GM18951 (cell line): ENCODE data around the gene IPO11.

ENCODE experiments used
- POLR2A ChIP-seq: IDR thresholded peaks from 4 replicates; pipeline ENCODE4 v1.6.1; 2011; ENCODE audit warnings: mild to moderate bottlenecking; ENCODE audit not compliant: insufficient read length, insufficient read depth; ENCODE audit errors: extremely low read depth
- in situ Hi-C: fragments of 300-500 bp; cut with MboI; formaldehyde crosslinking; loops from one replicate; pipeline ENCODE4 v1.12.0; 2022; ENCODE audit warnings: low sequenced_read_pairs, mixed read lengths, inconsistent platforms; ENCODE audit not compliant: unreplicated experiment

The IPO11 gene

DNA sequence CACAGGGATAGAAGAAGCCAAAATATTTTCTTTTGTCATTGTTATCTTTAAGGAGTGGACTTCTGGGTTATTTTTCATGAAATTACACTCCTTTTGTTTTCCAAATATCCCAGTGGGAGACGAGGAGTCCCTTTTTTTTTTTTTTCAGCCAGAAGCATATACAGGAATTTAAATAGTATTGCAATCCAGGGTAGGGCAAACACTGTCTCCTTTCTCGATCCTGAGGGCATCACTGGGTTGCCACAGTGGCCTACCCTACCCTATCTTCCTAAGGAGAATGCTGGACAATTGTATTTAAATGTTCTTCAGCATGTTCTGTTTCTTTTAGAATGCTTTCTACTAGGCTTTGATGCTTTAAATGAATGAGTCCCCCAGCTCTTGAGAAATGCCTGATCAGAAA is 214.0 kb downstream of the IPO11 start:
- in situ Hi-C loops = no loop called here
- no peak for TF ChIP-seq POLR2A

DNA sequence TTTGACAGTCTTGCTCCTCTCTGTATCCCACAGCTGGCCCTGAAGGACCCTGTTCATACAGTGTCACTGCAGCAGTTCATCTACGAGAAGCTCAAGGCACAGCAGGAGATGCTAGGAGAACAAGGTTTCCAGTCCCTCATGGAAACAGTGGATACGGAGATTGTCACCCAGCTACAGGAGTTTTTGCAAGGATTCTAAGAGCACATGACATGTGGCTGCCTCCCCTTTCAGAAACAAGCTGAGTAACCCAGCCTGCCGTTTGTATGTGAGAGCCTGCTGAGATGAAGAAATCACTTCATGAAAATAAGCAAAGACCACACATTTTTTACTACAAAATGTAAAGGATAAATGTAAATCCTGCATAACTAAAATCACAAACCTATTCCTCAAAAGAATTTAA is 214.6 kb downstream of the IPO11 start:
- TF ChIP-seq POLR2A = no peak
- in situ Hi-C loops = no loop called here

DNA sequence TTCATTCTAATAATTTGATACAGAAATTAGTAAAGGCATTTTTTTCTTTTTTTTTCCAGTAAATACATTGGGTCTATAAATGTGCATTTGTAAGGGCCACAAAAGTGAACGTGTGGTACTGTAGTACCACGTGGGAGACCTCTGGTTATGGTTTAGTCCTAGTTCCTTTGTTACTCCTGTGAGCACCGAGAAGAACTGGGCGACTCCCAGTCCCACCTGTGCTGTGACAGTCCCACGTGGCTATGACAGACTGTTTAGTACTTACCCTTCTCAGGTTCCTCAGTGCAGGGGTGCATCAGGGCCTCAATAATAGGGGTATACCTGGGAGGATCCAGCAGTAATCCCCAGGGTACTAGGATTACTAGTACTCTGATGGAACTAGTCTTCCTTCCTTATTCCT is 215.3 kb downstream of the IPO11 start:
- no peak for TF ChIP-seq POLR2A
- in situ Hi-C loops = no loop called here

DNA sequence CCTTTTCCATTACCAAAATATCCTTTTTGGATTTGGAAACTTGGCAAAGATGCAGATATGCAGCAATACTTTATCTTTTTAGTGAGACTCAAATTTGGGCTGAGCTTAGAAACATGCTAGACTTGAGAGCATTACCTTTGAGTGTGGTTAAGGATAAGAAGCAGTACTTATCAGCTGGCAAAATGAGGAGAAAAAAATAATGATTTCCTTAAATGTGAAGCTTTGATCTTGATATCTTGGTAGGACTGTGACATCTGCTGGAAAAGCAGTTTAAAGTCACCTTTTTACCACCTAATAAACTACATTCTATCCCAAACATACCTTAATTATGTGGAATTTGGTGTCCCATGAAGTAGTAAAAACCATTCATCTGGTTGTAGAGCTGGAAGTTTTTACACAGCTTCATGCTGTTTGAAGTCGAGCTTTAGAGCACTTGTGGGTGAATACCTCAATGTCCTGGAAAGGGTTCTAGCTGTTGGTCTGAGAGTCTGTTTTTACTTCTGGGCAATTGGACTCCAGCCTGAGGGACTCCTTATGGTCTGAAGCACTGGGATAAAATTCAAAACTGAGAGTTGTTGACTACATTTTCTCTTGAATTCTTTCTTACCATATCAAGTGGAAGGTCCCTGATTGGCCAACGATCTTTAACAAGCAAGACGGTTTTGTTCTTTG is 219.5 kb downstream of the IPO11 start:
- TF ChIP-seq POLR2A = no peak
- in situ Hi-C loops = no loop called here

DNA sequence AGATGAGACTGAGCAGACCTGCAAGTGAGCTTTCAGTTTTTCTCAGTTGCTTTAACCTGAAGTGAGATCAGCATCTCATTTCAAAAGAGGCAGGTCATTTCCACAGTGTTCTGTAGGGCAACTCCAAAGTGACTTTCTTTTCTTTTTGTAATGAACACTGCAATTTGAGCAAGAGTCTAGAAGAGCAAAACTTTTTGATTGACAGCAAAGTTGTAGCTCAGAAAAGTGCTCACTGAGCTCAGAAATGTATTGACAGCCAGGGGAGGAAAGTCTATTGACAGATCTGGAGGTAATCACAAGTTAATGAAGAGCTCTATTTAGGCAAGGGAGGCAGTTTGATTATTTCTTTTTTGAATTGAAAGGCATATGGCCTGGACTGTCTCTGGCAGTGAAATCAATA is 220.7 kb downstream of the IPO11 start:
- no peak for TF ChIP-seq POLR2A
- in situ Hi-C loops = no loop called here

DNA sequence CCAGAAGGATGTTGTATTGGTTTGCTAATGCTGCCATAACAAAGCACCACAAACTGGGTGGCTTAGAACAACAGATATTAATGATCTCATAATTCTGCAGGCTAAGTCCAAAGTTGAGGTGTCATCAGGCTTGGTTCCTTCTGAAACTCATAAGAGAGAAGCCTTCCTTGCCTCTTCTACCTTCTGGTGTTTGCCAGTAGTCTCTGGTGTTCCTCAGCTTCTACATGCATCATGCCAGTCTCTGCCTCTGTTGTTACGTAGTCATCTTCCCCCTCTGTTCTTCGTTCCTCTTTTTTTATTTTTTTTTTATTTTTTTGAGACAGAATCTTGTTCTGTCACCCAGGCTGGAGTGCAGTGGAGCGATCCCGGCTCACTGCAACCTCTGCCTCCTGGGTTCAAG is 227.9 kb downstream of the IPO11 start:
- TF ChIP-seq POLR2A = no peak

DNA sequence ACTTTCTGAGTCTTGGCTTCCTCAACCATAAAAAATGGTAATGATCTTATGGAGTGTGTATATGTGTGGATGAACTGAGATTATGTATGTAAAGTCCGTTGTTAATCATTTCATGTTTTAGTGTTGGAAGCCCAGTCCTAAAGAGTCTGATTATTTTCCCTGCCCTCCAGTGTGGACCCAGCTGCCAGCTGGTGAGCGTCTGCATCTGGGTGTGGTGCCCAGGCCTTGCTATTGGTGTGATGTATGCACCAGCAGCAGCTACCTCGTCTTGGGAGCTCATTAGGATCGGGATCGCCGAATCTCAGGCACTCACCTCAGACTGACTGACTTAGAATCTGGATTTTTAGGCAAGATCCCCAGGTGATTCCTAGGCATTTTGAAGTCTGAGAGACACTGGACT is 229.9 kb downstream of the IPO11 start:
- TF ChIP-seq POLR2A = no peak
- in situ Hi-C loops = no loop called here

More for the DNA sequence above, 227.9 kb downstream of the IPO11 start:
- in situ Hi-C loops = no loop called here

DNA sequence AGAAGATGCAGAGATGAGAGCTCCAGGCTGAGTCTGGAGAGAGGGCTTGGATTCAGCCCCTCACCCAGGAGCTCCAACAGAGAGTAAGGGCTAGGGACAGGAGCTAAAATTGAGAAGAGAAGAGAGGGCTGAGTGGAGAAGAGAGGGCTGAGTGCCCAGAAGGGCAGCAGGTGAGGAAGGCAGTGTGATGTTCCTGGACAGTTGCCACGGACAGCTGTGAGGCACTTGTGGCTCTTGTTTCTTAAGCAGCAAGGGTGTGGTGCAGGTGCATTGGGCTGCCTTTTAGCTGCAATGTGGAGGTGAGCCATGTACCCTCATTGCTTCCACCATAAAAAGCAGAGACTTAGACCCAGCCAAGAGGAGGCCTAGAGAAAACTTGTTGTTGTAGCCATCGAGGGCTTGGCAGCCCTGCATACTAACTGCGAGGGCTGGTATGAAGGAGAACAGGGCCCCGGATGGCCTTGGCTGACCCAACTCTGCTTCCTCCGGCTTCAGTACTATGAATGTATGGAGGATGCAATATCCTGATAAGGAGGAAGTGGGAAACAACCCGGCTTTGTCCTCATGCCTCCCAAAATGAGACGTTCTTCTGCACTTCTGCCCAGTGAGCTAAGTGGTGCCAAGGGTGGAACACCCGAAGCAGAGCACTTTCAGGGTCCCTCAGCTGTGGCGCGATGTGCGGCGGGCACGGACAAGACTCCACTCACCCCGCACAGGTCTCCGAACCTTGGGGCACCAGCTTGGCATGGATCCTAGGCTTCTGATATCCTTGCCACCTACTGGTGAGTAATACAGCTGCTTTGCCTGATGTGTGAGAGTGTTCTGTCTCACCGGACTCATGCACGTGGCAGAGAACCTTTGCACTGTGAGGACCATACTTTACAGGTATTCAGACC is 231.2 kb downstream of the IPO11 start:
- no peak for TF ChIP-seq POLR2A

DNA sequence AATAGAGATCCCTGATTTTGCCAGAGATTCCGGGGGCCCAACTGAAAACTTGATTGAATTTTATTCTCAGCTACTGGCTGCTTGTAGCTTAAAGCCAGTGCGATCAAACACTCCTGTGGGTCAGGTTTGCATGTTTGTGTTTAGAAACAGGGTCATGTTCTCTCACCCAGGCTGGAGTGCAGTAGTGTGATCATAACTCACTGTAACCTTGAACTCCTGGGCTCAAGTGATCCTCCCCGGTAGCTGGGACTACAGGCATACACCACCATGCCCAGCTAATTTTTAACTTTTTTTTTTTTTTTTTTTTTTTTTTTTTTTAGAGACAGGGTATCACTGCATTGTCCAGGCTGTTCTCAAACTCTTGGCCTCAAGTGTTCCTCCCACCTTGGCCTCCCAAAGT is 232.7 kb downstream of the IPO11 start:
- TF ChIP-seq POLR2A = no peak
- in situ Hi-C loops = no loop called here

More for the DNA sequence above, 231.2 kb downstream of the IPO11 start:
- in situ Hi-C loops = no loop called here

DNA sequence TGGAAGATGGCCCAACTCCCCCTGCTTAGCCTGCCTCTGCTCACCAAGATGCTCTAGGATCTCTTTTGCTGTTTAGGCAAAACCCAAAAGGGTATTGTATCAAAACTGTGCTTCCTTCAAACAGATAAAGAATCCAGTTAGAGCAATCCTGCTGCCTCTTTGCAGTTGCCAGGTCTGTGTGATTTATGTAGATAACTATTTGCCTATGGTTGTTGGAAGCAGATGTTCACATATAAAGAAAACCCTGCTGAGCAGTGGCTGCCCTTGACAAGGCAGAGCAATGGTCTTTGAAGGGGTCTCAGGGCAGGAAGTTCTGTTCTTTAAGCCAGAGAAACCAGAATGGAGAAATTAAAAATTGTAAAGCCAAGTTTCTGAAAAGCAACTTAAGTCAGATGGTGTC is 234.7 kb downstream of the IPO11 start:
- in situ Hi-C loops = no loop called here
- no peak for TF ChIP-seq POLR2A

DNA sequence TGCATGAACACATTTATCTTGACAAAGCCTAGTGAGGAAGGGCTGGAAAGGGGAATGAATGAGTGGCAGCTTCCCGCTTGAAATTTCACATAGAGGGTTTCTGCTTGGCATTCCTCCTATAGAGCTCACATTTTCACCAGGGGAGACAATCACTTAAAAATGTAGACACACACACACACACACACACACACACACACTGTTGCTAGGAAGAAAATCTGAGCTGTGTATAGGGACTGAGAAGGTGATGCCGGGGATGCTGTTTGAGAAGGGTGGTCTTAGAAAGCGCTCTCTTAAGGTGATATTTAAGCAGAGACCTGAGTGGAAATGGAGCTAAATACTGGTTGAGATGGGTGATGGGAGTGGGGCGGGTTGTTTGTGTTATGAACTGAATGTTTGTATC is 236.5 kb downstream of the IPO11 start:
- in situ Hi-C loops = no loop called here
- no peak for TF ChIP-seq POLR2A

DNA sequence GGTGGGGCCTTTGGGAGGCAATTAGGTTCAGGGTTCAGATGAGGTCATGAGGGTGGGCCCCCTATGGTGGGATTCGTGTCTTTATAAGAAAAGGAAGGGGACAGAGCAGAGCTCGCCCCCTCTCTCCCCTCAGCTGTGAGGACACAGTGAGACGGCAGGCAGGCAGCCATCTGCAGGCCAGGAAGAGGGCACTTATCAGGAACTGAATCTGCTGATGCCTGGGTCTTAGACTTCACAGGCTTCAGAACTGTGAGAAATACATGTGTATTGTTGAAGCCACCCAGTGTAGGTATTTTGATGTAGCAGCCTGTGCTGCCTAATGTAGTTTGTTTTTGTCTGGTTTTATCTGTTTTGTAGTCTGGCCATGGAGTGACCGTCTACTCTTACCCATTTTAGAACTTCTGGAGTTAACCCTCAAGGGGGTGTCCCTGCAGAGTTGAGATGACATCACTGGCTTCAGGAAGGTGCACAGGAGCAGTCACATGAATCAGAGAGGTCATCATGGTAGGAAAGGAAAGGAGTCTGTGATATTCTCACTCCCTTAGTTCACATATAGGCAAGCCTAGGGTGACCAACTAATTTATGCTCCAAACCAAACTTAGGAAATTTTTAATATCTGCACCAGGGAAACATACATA is 237.0 kb downstream of the IPO11 start:
- no peak for TF ChIP-seq POLR2A
- in situ Hi-C loops = no loop called here

DNA sequence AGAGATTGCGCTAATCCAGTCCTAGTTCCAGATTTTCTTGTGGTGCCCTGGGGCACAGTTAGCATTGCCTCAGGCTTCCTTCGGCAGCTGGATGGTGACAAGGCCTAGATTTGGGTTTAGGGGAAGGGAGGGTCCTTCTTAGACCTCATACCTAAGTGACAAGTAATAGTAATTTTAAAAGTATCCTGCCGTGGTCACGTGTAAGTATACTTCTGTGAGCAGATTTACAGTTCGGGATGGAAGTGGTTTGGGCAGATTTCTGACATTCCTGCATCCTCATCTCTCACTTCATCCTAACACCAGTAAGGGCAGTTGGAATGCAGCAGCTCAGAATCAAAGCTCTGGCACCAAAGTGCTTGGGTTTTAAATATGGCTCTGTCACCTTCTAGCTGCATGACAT is 237.6 kb downstream of the IPO11 start:
- TF ChIP-seq POLR2A = no peak
- in situ Hi-C loops = no loop called here

DNA sequence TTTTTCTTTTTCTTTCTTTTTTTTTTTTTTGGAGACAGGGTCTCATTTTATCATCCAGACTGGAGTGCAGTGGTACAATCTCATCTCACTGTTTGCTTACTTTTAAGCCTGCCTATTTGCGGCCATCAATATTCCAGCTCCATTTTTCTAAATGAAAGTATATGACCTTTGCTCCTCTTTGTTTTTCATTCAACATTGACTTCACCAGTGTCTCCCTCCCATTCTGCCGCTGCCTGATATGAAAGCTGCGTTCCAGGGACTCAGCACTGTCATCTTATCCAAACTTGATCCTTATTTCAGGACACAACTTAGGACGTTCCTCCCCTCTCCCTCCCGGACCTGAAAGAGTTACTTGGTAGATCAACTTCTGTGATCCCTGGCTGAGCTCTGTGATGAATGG is 239.7 kb downstream of the IPO11 start:
- in situ Hi-C loops = no loop called here
- no peak for TF ChIP-seq POLR2A
